HFFc6 (cell line): ENCODE results near the gene TCEA2. TPM values are rescaled to one million over a fixed set of nuclear protein-coding genes. Genes with fewer than 3 reads are reported as not detected.

Experiments used
- DNase-seq: peaks from one replicate; pipeline ENCODE4 v3.0.0-alpha.2; 2018
- H3K27ac Mint-ChIP-seq: 2 replicates; pipeline ENCODE4 v1.8.0; 2020; ENCODE audit warnings: mild to moderate bottlenecking, mixed read lengths
- H3K27me3 Mint-ChIP-seq: 2 replicates; pipeline ENCODE4 v1.8.0; 2021; ENCODE audit warnings: mild to moderate bottlenecking, moderate library complexity, mixed read lengths; ENCODE audit not compliant: insufficient read depth
- H3K36me3 Mint-ChIP-seq: 2 replicates; pipeline ENCODE4 v1.8.0; 2021; ENCODE audit warnings: low read depth, mixed read lengths
- H3K4me1 Mint-ChIP-seq: 2 replicates; pipeline ENCODE4 v1.8.0; 2020; ENCODE audit warnings: low read depth, mixed read lengths
- H3K4me3 Mint-ChIP-seq: 2 replicates; pipeline ENCODE4 v1.8.0; 2020; ENCODE audit warnings: mild to moderate bottlenecking, moderate library complexity, mixed read lengths
- H3K9me3 Mint-ChIP-seq: 2 replicates; pipeline ENCODE4 v1.8.0; 2020; ENCODE audit warnings: mild to moderate bottlenecking, mixed read lengths
- CTCF ChIP-seq: fragments of 200-600 bp; sonication (generic); IDR thresholded peaks from 2 replicates; pipeline ENCODE4 v1.5.0; 2021; ENCODE audit warnings: antibody characterized with exemption, mild to moderate bottlenecking
- total RNA-seq, 6 experiments: library from RNA; stranded (reverse); fragmentation: NEBNext Ultra II Directional; extraction: Animal tissue kit (Norgen Biotek cat#: 25700); gene quantifications; 2 replicates in 1 of 6; 3 replicates in 5 of 6; pipeline ENCODE4 v1.2.3, GENCODE V29; 2021

Gene TCEA2
- total RNA-seq, 6 experiments from 2014 or later: 36.8 to 47.4 (median 41.5) TPM

GRCh38 chr20:64043768-64044167 lies 19.2 kb upstream of the TCEA2 start:
- peaks cover 12% of the 10 kb centered on the region for H3K4me1 Mint-ChIP-seq
- no peak for DNase-seq
- H3K9me3 Mint-ChIP-seq: no peaks in the 10 kb centered on the region
- TF ChIP-seq CTCF: no peak
- H3K27ac Mint-ChIP-seq: no peak overlapping the region
- no peaks in the 10 kb centered on the region for H3K36me3 Mint-ChIP-seq
- H3K4me3 Mint-ChIP-seq: no peak overlapping the region
- peaks cover 30% of the 10 kb centered on the region for H3K27me3 Mint-ChIP-seq

GRCh38 chr20:64044484-64045247 lies 18.3 kb upstream of the TCEA2 start:
- Mint-ChIP-seq H3K27me3 (peaks cover 31% of the 10 kb centered on the region), H3K27ac (no peak overlapping the region), H3K4me3 (no peak overlapping the region), H3K4me1 (peaks cover 12% of the 10 kb centered on the region), H3K36me3 (no peaks in the 10 kb centered on the region), H3K9me3 (no peaks in the 10 kb centered on the region)
- peak; percentile 57 for DNase-seq
- TF ChIP-seq CTCF: no peak

GRCh38 chr20:64045346-64046011 lies 17.5 kb upstream of the TCEA2 start:
- Mint-ChIP-seq H3K4me1 (peaks cover 12% of the 10 kb centered on the region), H3K27ac (no peak overlapping the region), H3K27me3 (peaks cover 25% of the 10 kb centered on the region), H3K9me3 (no peaks in the 10 kb centered on the region), H3K36me3 (no peaks in the 10 kb centered on the region), H3K4me3 (no peak overlapping the region)
- no peak for TF ChIP-seq CTCF
- DNase-seq: no peak

- Mint-ChIP-seq H3K4me3 (no peak overlapping the region), H3K36me3 (no peaks in the 10 kb centered on the region), H3K4me1 (peaks cover 12% of the 10 kb centered on the region), H3K27me3 (peaks cover 15% of the 10 kb centered on the region), H3K9me3 (no peaks in the 10 kb centered on the region), H3K27ac (no peak overlapping the region)
- TF ChIP-seq CTCF: no peak
- DNase-seq: no peak
Measured at GRCh38 chr20:64047046-64047389, 16.0 kb upstream of the TCEA2 start.

- H3K27me3 Mint-ChIP-seq: peaks cover 15% of the 10 kb centered on the region
Measured at GRCh38 chr20:64047968-64048401, 15.0 kb upstream of the TCEA2 start.

More at GRCh38 chr20:64047968-64048401, 15.0 kb upstream of the TCEA2 start:
- Mint-ChIP-seq H3K27ac (no peak overlapping the region), H3K9me3 (no peaks in the 10 kb centered on the region), H3K4me3 (no peak overlapping the region), H3K36me3 (no peaks in the 10 kb centered on the region), H3K4me1 (peaks cover 12% of the 10 kb centered on the region)
- no peak for DNase-seq
- TF ChIP-seq CTCF: no peak
